Subcutaneous preadipocyte (primary cell): ENCODE results near the gene POTEE. TPM values are rescaled to one million over a fixed set of nuclear protein-coding genes. Genes with fewer than 3 reads are reported as not detected.

Source experiments
- small RNA-seq: library from RNA; depleted of rRNA; stranded (forward); fragments of <200 nt; gene quantifications from one replicate; pipeline ENCODE3, GENCODE V24; 2012
- total RNA-seq: library from RNA; depleted of rRNA; stranded (reverse); fragments of >200 nt; gene quantifications from 2 replicates; pipeline ENCODE4 v1.2.3, GENCODE V29; 2012

POTEE gene
- not detected in 2 replicates for total RNA-seq

DNA sequence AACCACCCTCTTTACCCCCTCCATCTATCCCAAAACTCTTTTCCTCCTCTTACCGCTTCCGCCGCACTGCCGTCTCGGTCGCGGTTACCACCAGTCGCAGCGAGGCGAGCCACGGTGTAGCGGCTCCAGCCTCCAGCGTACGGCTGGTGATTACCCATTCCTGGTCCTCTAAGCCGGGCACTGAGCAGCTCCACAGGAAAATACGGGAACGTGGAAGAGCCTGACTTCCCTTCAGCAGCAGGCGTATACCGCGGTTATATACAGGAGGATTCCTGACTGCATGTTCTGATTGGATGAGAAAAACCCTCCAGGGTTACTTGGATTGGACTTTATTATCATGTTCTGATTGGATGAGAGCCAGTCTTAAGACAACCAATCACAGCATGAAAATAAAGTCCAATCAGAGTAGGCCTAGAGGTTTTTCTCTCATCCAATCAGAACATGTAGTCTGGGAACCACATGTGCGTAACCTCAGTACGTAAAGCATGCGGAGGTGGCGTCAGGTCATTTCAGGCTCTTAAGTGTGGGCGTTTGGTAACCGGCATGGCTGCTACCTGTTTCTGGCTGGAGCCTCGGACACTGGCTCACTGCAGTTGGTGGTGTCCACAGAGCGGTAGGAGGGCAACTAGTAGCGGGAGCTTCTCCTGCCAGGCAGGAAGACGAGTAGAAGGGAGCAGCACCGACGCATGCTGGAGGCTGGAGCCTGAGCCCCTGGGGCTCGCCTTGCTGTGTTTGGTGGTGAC is at the start of gene POTEE:
Gene POTEE, plus strand, starts transcription at position 507 of the 743 bp plus-strand sequence. CDS start 8,867 bp downstream, outside the sequence.

Small RNA genes within 50 kb of the gene (small RNA-seq; reads per million reads assigned to genes)
- gene AC009477.1 (not detected), gene RNU6-127P (not detected)

Other genes starting within 250 kb of the POTEE start
- gene FAM168B, start 116.1 kb upstream of the POTEE start, total RNA-seq = 44.8 and 73.3 TPM in 2 replicates
- 57.3 and 72.5 TPM in 2 replicates for gene PLEKHB2, start 104.2 kb upstream of the POTEE start, total RNA-seq
- gene RAB6D, start 154.6 kb downstream of the POTEE start, total RNA-seq = under 0.01 TPM in 1 of 2 replicates, not detected in the other